GM23338 (cell line): ENCODE results near the gene TUBB8B.
"Not testable (repeated sequence)": the region's sequence is repeated elsewhere in the genome, so short reads cannot be mapped to it uniquely, and the experiment has no call there.

Experiments
- POLR2AphosphoS5 ChIP-seq: IDR thresholded peaks from 2 replicates; pipeline ENCODE4 v1.6.1; 2016; ENCODE audit warnings: antibody characterized with exemption, low read depth
- TF ChIP-seq, protein P1 (sequence below), 2 experiments: fragments of 200-600 bp in 1 of 2; sonication (generic) in 1 of 2; conservative IDR thresholded peaks; 2 replicates each; pipeline versions ENCODE4 v1.5.1 to v1.6.1; 2016 to 2017; ENCODE audit warnings: antibody characterized with exemption in 2 of 2, low read depth in 2 of 2, mild to moderate bottlenecking in 2 of 2, moderate library complexity in 1 of 2

DNA sequence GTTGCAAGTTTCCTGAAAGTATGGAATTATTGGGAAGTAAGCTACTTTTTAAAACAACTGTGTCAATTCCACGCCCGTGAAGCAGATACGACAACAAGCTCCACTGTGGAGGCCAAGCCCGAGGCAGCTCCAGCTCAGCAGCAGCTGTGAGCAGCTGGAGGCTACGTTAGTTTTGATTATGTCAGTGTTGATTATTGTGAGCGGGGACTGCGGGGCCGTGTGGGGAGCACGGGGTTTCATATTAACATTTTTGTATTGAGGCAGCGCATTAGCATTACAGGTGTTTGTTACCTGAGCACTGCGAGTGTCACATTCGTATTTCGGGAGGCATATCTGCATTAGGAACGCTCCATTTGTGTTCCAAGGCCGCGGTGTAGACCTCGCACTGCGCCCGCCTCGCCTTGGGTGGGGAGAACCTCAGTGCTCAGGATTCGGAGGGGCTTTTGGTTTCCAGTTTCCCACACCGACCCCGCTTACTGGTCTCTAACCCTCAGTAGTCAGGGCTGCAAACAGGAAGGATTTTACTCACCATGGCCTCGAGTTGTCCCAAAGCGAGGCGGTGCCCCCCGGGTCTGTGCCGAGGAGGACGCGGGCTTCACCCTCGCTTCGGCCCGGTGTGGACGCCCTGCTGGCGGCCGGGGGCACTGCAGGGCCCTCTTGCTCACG is 46.8 kb upstream of the TUBB8B start:
- TF ChIP-seq, protein P1, sequence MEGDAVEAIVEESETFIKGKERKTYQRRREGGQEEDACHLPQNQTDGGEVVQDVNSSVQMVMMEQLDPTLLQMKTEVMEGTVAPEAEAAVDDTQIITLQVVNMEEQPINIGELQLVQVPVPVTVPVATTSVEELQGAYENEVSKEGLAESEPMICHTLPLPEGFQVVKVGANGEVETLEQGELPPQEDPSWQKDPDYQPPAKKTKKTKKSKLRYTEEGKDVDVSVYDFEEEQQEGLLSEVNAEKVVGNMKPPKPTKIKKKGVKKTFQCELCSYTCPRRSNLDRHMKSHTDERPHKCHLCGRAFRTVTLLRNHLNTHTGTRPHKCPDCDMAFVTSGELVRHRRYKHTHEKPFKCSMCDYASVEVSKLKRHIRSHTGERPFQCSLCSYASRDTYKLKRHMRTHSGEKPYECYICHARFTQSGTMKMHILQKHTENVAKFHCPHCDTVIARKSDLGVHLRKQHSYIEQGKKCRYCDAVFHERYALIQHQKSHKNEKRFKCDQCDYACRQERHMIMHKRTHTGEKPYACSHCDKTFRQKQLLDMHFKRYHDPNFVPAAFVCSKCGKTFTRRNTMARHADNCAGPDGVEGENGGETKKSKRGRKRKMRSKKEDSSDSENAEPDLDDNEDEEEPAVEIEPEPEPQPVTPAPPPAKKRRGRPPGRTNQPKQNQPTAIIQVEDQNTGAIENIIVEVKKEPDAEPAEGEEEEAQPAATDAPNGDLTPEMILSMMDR (conservative IDR thresholded peaks at IDR 0.05; ENCODE audit: low read depth in 2 of 2), result not testable (repeated sequence)
- not testable (repeated sequence) for TF ChIP-seq POLR2AphosphoS5
